HepG2 (cell line): ENCODE results near the gene SMPD2. TPM values are rescaled to one million over a fixed set of nuclear protein-coding genes. Genes with fewer than 3 reads are reported as not detected.
A peak's percentile ranks its signal among the peaks of the same experiment; 100 is the strongest.

Experiments used
- CEBPG ChIP-seq: IDR thresholded peaks from 2 replicates; pipeline ENCODE4 v1.6.1; 2016
- HNF4A ChIP-seq: sonication (generic); formaldehyde crosslinking; IDR thresholded peaks from 2 replicates; pipeline ENCODE4 v1.4.0; 2020; ENCODE audit warnings: missing genetic modification reagents
- HNRNPL ChIP-seq: fragments of 200-400 bp; formaldehyde crosslinking; IDR thresholded peaks from 2 replicates; pipeline ENCODE4 v1.6.1; 2017; ENCODE audit warnings: mild to moderate bottlenecking, low read depth, low read length
- ISL2 ChIP-seq: sonication (generic); formaldehyde crosslinking; IDR thresholded peaks from 2 replicates; pipeline ENCODE4 v1.5.0; 2020; ENCODE audit warnings: missing genetic modification reagents
- KAT7 ChIP-seq: IDR thresholded peaks from 2 replicates; pipeline ENCODE4 v1.6.1; 2018; ENCODE audit warnings: borderline replicate concordance, missing compliant biosample characterization
- KDM2A ChIP-seq: sonication (generic); formaldehyde crosslinking; IDR thresholded peaks from 2 replicates; pipeline ENCODE4 v1.4.0; 2020; ENCODE audit warnings: low read depth, missing genetic modification reagents, borderline replicate concordance
- KDM3A ChIP-seq: IDR thresholded peaks from 2 replicates; pipeline ENCODE4 v1.6.1; 2018; ENCODE audit warnings: low read depth, missing compliant biosample characterization
- KLF16 ChIP-seq, 2 experiments: sonication (generic) in 1 of 2; formaldehyde crosslinking in 1 of 2; IDR thresholded peaks; 2 replicates each; pipeline versions ENCODE4 v1.6.1 to v1.8.0; 2016 to 2023; ENCODE audit warnings: missing genetic modification reagents in 2 of 2, missing compliant biosample characterization in 1 of 2
- MTERF4 ChIP-seq: sonication (generic); formaldehyde crosslinking; IDR thresholded peaks from 2 replicates; pipeline ENCODE4 v1.8.0; 2023; ENCODE audit warnings: mild to moderate bottlenecking, missing genetic modification reagents
- NFE2L2 ChIP-seq: fragments of 150-350 bp; IDR thresholded peaks from 2 replicates; pipeline ENCODE4 v1.6.1; 2014; ENCODE audit warnings: low read length
- PATZ1 ChIP-seq: sonication (generic); formaldehyde crosslinking; IDR thresholded peaks from 2 replicates; pipeline ENCODE4 v1.4.0; 2020; ENCODE audit warnings: missing genetic modification reagents
- SRY ChIP-seq: sonication (generic); formaldehyde crosslinking; IDR thresholded peaks from 2 replicates; pipeline ENCODE4 v1.8.0; 2022; ENCODE audit warnings: mild to moderate bottlenecking, missing genetic modification reagents
- TARDBP ChIP-seq: sonication (generic); formaldehyde crosslinking; IDR thresholded peaks from 2 replicates; pipeline ENCODE4 v1.8.0; 2022; ENCODE audit warnings: mild to moderate bottlenecking, missing genetic modification reagents
- ZFP36L2 ChIP-seq: sonication (generic); formaldehyde crosslinking; IDR thresholded peaks from 2 replicates; pipeline ENCODE4 v1.4.0; 2020; ENCODE audit warnings: missing genetic modification reagents
- ZNF180 ChIP-seq: sonication (generic); formaldehyde crosslinking; IDR thresholded peaks from 2 replicates; pipeline ENCODE4 v1.4.0; 2020; ENCODE audit warnings: low read depth, missing genetic modification reagents, borderline replicate concordance
- ZNF34 ChIP-seq: sonication (generic); formaldehyde crosslinking; IDR thresholded peaks from 2 replicates; pipeline ENCODE4 v1.4.0; 2020; ENCODE audit warnings: mild to moderate bottlenecking, missing genetic modification reagents, borderline replicate concordance
- ZNF44 ChIP-seq: sonication (generic); formaldehyde crosslinking; IDR thresholded peaks from 2 replicates; pipeline ENCODE4 v1.5.1; 2020; ENCODE audit warnings: mild to moderate bottlenecking, missing genetic modification reagents
- ZSCAN9 ChIP-seq: IDR thresholded peaks from 2 replicates; pipeline ENCODE4 v1.6.1; 2016; ENCODE audit warnings: borderline replicate concordance
- polyA plus RNA-seq, 8 experiments: library from polyadenylated mRNA; depleted of rRNA in 3 of 8; stranded (reverse) in 7 of 8; unstranded in 1 of 8; fragments of >200 nt; fragmentation: Illumina TruSeq in 4 of 8; extraction: Trizol in 4 of 8; gene quantifications; 2 replicates each; pipeline versions ENCODE4 v1.2.1 to v1.2.3, GENCODE V29; 2011 to 2016; ENCODE audit warnings: low read depth in 4 of 8, missing spikeins in 1 of 8, mixed read lengths in 1 of 8; ENCODE audit not compliant: insufficient read depth in 1 of 8
- total RNA-seq, 5 experiments: library from RNA; depleted of rRNA; stranded (reverse); fragments of >200 nt; fragmentation: Illumina TruSeq; extraction: Trizol; gene quantifications; 2 replicates each; pipeline ENCODE4 v1.2.3, GENCODE V29; 2016; ENCODE audit warnings: low read depth in 1 of 5
- TF ChIP-seq, protein P1 (sequence below): sonication (generic); formaldehyde crosslinking; IDR thresholded peaks from 2 replicates; pipeline ENCODE4 v1.5.0; 2020; ENCODE audit warnings: mild to moderate bottlenecking, missing genetic modification reagents, borderline replicate concordance
- TF ChIP-seq, protein P2 (sequence below): sonication (generic); formaldehyde crosslinking; IDR thresholded peaks from 2 replicates; pipeline ENCODE4 v1.8.0; 2022; ENCODE audit warnings: missing genetic modification reagents, mild to moderate bottlenecking, inconsistent platforms, borderline replicate concordance
- TF ChIP-seq, protein P3 (sequence below): sonication (generic); formaldehyde crosslinking; IDR thresholded peaks from 2 replicates; pipeline ENCODE4 v1.5.0; 2020; ENCODE audit warnings: missing genetic modification reagents, mild to moderate bottlenecking, borderline replicate concordance

The SMPD2 gene
- total and polyA plus RNA-seq, 2 of the 13 experiments (the other 11 are each of a cell fraction or from before 2014, with no cell fraction given): 5.9 to 10.6 TPM

DNA sequence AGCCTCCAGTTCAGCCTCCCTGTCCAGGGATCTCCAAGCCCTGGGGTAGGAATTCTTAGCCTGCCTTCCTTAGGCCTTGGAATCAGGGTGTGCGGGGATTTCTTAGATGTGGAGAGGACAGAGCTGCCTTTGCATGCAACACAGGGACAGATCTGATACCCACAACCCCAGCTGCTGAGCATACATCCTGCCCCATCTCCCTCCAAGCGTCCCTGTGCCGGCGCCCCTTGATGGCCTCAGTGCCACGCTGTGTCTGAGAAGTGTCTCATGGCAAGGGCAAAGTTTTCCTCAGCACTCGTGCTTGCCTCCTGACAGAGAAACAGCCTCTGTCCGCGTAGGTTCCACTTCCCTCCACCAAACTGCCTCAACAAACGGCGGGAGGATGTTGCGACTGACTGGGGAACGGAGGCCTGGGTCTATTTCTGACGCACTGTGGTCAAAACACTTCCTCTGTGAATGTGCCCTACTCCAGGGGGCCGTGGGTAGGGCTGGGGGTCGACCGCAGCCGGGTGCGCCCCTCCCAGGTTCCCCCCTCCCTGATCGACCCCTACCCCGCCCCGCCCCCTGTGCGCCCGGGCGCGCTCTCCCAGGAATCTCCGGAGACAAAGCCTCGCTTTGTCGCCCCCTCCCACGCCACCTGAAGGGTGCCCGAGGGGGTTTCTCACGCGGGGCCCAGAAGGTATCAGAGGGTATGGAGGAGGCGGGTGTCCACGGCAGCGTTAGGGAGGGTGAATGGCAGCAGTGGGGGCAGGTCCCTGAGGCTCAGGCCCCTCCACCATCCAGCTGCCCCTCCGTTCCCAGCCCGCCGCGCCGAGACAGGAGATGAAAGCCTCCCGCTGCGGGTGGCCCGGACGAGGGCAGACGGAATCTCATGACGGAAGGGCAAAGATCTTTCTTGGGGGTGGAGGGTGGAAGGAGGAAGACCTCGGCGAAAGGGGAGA, 14.2 kb downstream of the SMPD2 start (continued):
- TF ChIP-seq SRY (CRISPR knock-in tag) (no peak), HNF4A (peak; percentile 36; the same call in 1 of the 2 replicates), KAT7 (no peak), KDM3A (CRISPR knock-in tag) (0 out of 2 replicates have a peak, but pooled peaks have one; percentile 0), TARDBP (no peak), KLF16 (CRISPR knock-in tag; IDR thresholded peaks at IDR 0.05) (no peak), ISL2 (CRISPR knock-in tag) (0 out of 2 replicates have a peak, but pooled peaks have one; percentile 26), ZNF34 (CRISPR knock-in tag) (no peak), HNRNPL (0 out of 2 replicates have a peak, but pooled peaks have one; percentile 11), ZSCAN9 (CRISPR knock-in tag) (no peak), PATZ1 (no peak), KDM2A (CRISPR knock-in tag) (0 out of 2 replicates have a peak, but pooled peaks have one; percentile 18), CEBPG (CRISPR knock-in tag) (no peak), ZNF180 (no peak), ZFP36L2 (no peak), MTERF4 (CRISPR knock-in tag) (peak; percentile 64; the same call in 1 of the 2 replicates), ZNF44 (CRISPR knock-in tag) (no peak), NFE2L2 (no peak)
- TF ChIP-seq, protein P1, sequence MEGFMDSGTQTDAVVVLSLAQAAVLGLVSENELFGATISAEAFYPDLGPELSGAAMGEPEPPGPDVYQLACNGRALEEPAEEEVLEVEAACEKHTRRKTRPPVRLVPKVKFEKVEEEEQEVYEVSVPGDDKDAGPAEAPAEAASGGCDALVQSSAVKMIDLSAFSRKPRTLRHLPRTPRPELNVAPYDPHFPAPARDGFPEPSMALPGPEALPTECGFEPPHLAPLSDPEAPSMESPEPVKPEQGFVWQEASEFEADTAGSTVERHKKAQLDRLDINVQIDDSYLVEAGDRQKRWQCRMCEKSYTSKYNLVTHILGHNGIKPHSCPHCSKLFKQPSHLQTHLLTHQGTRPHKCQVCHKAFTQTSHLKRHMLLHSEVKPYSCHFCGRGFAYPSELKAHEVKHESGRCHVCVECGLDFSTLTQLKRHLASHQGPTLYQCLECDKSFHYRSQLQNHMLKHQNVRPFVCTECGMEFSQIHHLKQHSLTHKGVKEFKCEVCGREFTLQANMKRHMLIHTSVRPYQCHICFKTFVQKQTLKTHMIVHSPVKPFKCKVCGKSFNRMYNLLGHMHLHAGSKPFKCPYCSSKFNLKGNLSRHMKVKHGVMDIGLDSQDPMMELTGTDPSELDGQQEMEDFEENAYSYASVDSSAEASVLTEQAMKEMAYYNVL: peak; percentile 46; the same call in 1 of the 2 replicates
- TF ChIP-seq, protein P2, sequence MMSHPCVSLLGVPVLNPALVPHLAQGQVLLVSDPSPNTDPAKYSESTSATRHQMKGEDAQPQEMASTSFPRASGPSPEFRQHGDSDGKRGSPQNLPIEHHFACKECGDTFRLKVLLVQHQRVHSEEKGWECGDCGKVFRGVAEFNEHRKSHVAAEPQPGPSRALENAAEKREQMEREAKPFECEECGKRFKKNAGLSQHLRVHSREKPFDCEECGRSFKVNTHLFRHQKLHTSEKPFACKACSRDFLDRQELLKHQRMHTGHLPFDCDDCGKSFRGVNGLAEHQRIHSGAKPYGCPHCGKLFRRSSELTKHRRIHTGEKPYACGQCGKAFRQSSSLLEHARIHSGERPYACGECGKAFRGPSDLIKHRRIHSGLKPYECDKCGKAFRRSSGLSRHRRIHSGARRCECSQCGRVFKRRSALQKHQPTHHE: no peak
- TF ChIP-seq, protein P3, sequence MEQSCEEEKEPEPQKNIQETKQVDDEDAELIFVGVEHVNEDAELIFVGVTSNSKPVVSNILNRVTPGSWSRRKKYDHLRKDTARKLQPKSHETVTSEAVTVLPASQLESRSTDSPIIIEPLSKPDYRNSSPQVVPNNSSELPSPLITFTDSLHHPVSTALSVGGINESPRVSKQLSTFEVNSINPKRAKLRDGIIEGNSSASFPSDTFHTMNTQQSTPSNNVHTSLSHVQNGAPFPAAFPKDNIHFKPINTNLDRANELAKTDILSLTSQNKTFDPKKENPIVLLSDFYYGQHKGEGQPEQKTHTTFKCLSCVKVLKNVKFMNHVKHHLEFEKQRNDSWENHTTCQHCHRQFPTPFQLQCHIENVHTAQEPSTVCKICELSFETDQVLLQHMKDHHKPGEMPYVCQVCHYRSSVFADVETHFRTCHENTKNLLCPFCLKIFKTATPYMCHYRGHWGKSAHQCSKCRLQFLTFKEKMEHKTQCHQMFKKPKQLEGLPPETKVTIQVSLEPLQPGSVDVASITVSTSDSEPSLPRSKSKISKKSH: 0 out of 2 replicates have a peak, but pooled peaks have one; percentile 36
